NCI-H2081 treated with DMSO at 0.1 percent for 48 hours (cell line): ENCODE measurements around the gene RAB20.
"Not testable (repeated sequence)": the region's sequence is repeated elsewhere in the genome, so short reads cannot be mapped to it uniquely, and the experiment has no call there.

ENCODE experiments used
- DNase-seq: peaks from one replicate; lab custom pipeline; 2025; lab: John Stamatoyannopoulos, UW

Gene RAB20

GRCh38 chr13:110575322-110576069 is 14.0 kb upstream of the RAB20 start:
- DNase-seq = no peak

- DNase-seq = no peak
Measured at GRCh38 chr13:110574161-110574560, 12.6 kb upstream of the RAB20 start.

GRCh38 chr13:110572778-110573118 is 11.2 kb upstream of the RAB20 start:
- no peak for DNase-seq

- DNase-seq = no peak
Measured at GRCh38 chr13:110571896-110572777, 10.6 kb upstream of the RAB20 start.

- DNase-seq = no peak
Measured at GRCh38 chr13:110570886-110571285, 9.4 kb upstream of the RAB20 start.

GRCh38 chr13:110569962-110570361 is 8.4 kb upstream of the RAB20 start:
- not testable (repeated sequence) for DNase-seq

GRCh38 chr13:110568612-110569011 is 7.1 kb upstream of the RAB20 start:
- DNase-seq = no peak

- DNase-seq = no peak
Measured at GRCh38 chr13:110566171-110566570, 4.6 kb upstream of the RAB20 start.

- DNase-seq = no peak
Measured at GRCh38 chr13:110565296-110565695, 3.8 kb upstream of the RAB20 start.

- no peak for DNase-seq
Measured at GRCh38 chr13:110564472-110564985, 3.0 kb upstream of the RAB20 start.

GRCh38 chr13:110563463-110563774 is 1.9 kb upstream of the RAB20 start:
- DNase-seq = no peak

- no peak for DNase-seq
Measured at GRCh38 chr13:110562696-110563462, 1.4 kb upstream of the RAB20 start.

GRCh38 chr13:110562036-110562597 is 595 bp upstream of the RAB20 start:
- DNase-seq = no peak

GRCh38 chr13:110560601-110561343 is 750 bp downstream of the RAB20 start:
- DNase-seq = no peak

GRCh38 chr13:110559986-110560385 is 1.5 kb downstream of the RAB20 start:
- no peak for DNase-seq

- no peak for DNase-seq
Measured at GRCh38 chr13:110559429-110559943, 2.0 kb downstream of the RAB20 start.

- DNase-seq = no peak
Measured at GRCh38 chr13:110557610-110558305, 3.8 kb downstream of the RAB20 start.

- no peak for DNase-seq
Measured at GRCh38 chr13:110557082-110557481, 4.4 kb downstream of the RAB20 start.

GRCh38 chr13:110556224-110556606 is 5.3 kb downstream of the RAB20 start:
- no peak for DNase-seq

- no peak for DNase-seq
Measured at GRCh38 chr13:110555601-110556223, 5.8 kb downstream of the RAB20 start.
